Fibroblast of lung (primary cell): ENCODE measurements around the gene ODAD4. TPM values are rescaled to one million over a fixed set of nuclear protein-coding genes. Genes with fewer than 3 reads are reported as not detected.

ENCODE experiments used
- DNase-seq, 2 donors: peaks; one replicate each; pipeline versions ENCODE4 v3.0.0 to v3.0.0-alpha.2; 2010; ENCODE audit warnings: low read depth in 2 of 2
- H2AFZ ChIP-seq: 2 replicates; pipeline ENCODE4 v1.5.1; 2012; ENCODE audit warnings: low read length, control low read depth, inconsistent platforms
- H3K27ac ChIP-seq: 2 replicates; pipeline ENCODE4 v1.5.1; 2011; ENCODE audit warnings: low read length, control low read depth; ENCODE audit not compliant: insufficient read depth
- H3K27me3 ChIP-seq: 2 replicates; pipeline ENCODE4 v1.5.1; 2011; ENCODE audit warnings: mild to moderate bottlenecking, low read length; ENCODE audit not compliant: control insufficient read depth, insufficient read depth
- H3K36me3 ChIP-seq: 2 replicates; pipeline ENCODE4 v1.5.1; 2011; ENCODE audit warnings: low read length; ENCODE audit not compliant: control insufficient read depth, insufficient read depth
- H3K4me1 ChIP-seq: 2 replicates; pipeline ENCODE4 v1.5.1; 2011; ENCODE audit warnings: low read length; ENCODE audit not compliant: control insufficient read depth, insufficient read depth; ENCODE audit errors: extremely low read depth
- H3K4me2 ChIP-seq: 2 replicates; pipeline ENCODE4 v1.5.1; 2011; ENCODE audit warnings: low read length, control low read depth; ENCODE audit not compliant: insufficient read depth; ENCODE audit errors: extremely low read depth
- H3K4me3 ChIP-seq, 4 experiments: fragments of 200-600 bp in 1 of 4; sonication (generic) in 1 of 4; replicated peaks in 1 of 4; 2 replicates each; pipeline ENCODE4 v1.5.1; 2011 to 2016; ENCODE audit warnings: low read length in 4 of 4, low read depth in 3 of 4, mild to moderate bottlenecking in 3 of 4, control low read depth in 2 of 4, inconsistent platforms in 1 of 4, mixed read lengths in 1 of 4; ENCODE audit not compliant: insufficient read depth in 1 of 4; ENCODE audit errors: control extremely low read depth in 1 of 4
- H3K79me2 ChIP-seq: 2 replicates; pipeline ENCODE4 v1.5.1; 2012; ENCODE audit warnings: mild to moderate bottlenecking, low read length, inconsistent platforms; ENCODE audit not compliant: control insufficient read depth, insufficient read depth
- H3K9ac ChIP-seq: 2 replicates; pipeline ENCODE4 v1.5.1; 2011; ENCODE audit warnings: mild to moderate bottlenecking, low read length, control low read depth; ENCODE audit not compliant: insufficient read depth
- H3K9me3 ChIP-seq: 2 replicates; pipeline ENCODE4 v1.5.1; 2012; ENCODE audit warnings: low read depth, low read length; ENCODE audit not compliant: control insufficient read depth, insufficient read depth
- H4K20me1 ChIP-seq: 2 replicates; pipeline ENCODE4 v1.5.1; 2011; ENCODE audit warnings: low read length; ENCODE audit not compliant: control insufficient read depth, insufficient read depth; ENCODE audit errors: extremely low read depth
- CTCF ChIP-seq, 2 donors: IDR thresholded peaks in 1 of 2; conservative IDR thresholded peaks in 1 of 2; 1 replicate in 1 of 2; 2 replicates in 1 of 2; pipeline ENCODE4 v1.5.1; 2011 to 2012; ENCODE audit warnings: low read length in 2 of 2, control low read depth in 1 of 2, inconsistent platforms in 1 of 2, low read depth in 1 of 2, mild to moderate bottlenecking in 1 of 2
- EZH2 ChIP-seq: IDR thresholded peaks from 2 replicates; pipeline ENCODE4 v1.5.1; 2012; ENCODE audit warnings: low read length, control low read depth, mild to moderate bottlenecking; ENCODE audit errors: missing control alignments
- polyA plus RNA-seq, 2 donors: library from polyadenylated mRNA; depleted of rRNA in 1 of 2; stranded (reverse) in 1 of 2; unstranded in 1 of 2; fragments of >200 nt; gene quantifications; 2 replicates each; pipeline ENCODE4 v1.2.1, GENCODE V29; 2011 to 2012; ENCODE audit warnings: missing spikeins in 1 of 2
- total RNA-seq: library from RNA; depleted of rRNA; stranded (reverse); fragments of >200 nt; gene quantifications from 2 replicates; pipeline ENCODE4 v1.2.1, GENCODE V29; 2014

ODAD4 gene
- total and polyA plus RNA-seq, 2 donors (not counting 1 experiment from before 2014, with no cell fraction given): 0.36 to 0.99 TPM

- peaks cover 31% of the 10 kb centered on the region for H3K36me3 ChIP-seq
- no peaks in the 10 kb centered on the region for H3K9me3 ChIP-seq
- H3K79me2 ChIP-seq: peaks cover 78% of the 10 kb centered on the region
- no peak overlapping the region for H3K9ac ChIP-seq
- TF ChIP-seq CTCF (conservative IDR thresholded peaks at IDR 0.05 in 1 of 2, IDR thresholded peaks at IDR 0.05 in 1 of 2; ENCODE audit: low read depth in 1 of 2, low read length in 2 of 2) (no peak), EZH2 (no peak)
- H4K20me1 ChIP-seq: no peaks in the 10 kb centered on the region
- no peak overlapping the region for H3K27ac ChIP-seq
- peak overlapping the region; percentile 32 for H3K4me2 ChIP-seq
- H3K4me1 ChIP-seq: peaks cover 41% of the 10 kb centered on the region
- no peaks in the 10 kb centered on the region for H3K27me3 ChIP-seq
- DNase-seq: no peak
- H3K4me3 ChIP-seq: no peak overlapping the region
- H2AFZ ChIP-seq: no peak overlapping the region
Observed at GRCh38 chr17:41913798-41914197, 16.6 kb upstream of the ODAD4 start.

GRCh38 chr17:41914358-41914766 is 16.1 kb upstream of the ODAD4 start:
- no peak overlapping the region for H3K9ac ChIP-seq
- H3K9me3 ChIP-seq: no peaks in the 10 kb centered on the region
- DNase-seq: peak in 1 of 2 donors; percentile 61
- TF ChIP-seq CTCF (conservative IDR thresholded peaks at IDR 0.05 in 1 of 2, IDR thresholded peaks at IDR 0.05 in 1 of 2; ENCODE audit: low read depth in 1 of 2, low read length in 2 of 2): no peak
- TF ChIP-seq EZH2: no peak
- H3K36me3 ChIP-seq: peaks cover 27% of the 10 kb centered on the region
- peaks cover 75% of the 10 kb centered on the region for H3K79me2 ChIP-seq
- no peaks in the 10 kb centered on the region for H4K20me1 ChIP-seq
- H2AFZ ChIP-seq: no peak overlapping the region
- peak overlapping the region in 1 of 4 experiments; percentile 1 for H3K4me3 ChIP-seq
- H3K4me1 ChIP-seq: peaks cover 41% of the 10 kb centered on the region
- peak overlapping the region; percentile 40 for H3K4me2 ChIP-seq
- no peaks in the 10 kb centered on the region for H3K27me3 ChIP-seq
- H3K27ac ChIP-seq: no peak overlapping the region

GRCh38 chr17:41915020-41915419 is 15.4 kb upstream of the ODAD4 start:
- H3K36me3 ChIP-seq: peaks cover 21% of the 10 kb centered on the region
- peaks cover 47% of the 10 kb centered on the region for H3K4me1 ChIP-seq
- H3K9ac ChIP-seq: no peak overlapping the region
- no peaks in the 10 kb centered on the region for H3K27me3 ChIP-seq
- peaks cover 70% of the 10 kb centered on the region for H3K79me2 ChIP-seq
- H3K4me2 ChIP-seq: no peak overlapping the region
- no peak overlapping the region for H3K4me3 ChIP-seq
- H3K9me3 ChIP-seq: no peaks in the 10 kb centered on the region
- no peaks in the 10 kb centered on the region for H4K20me1 ChIP-seq
- no peak for TF ChIP-seq EZH2
- TF ChIP-seq CTCF (conservative IDR thresholded peaks at IDR 0.05 in 1 of 2, IDR thresholded peaks at IDR 0.05 in 1 of 2; ENCODE audit: low read depth in 1 of 2, low read length in 2 of 2): no peak
- DNase-seq: no peak
- no peak overlapping the region for H2AFZ ChIP-seq
- peak overlapping the region; percentile 22 for H3K27ac ChIP-seq
